ENCODE measurements around the gene SERPINA12. TPM values are rescaled to one million over a fixed set of nuclear protein-coding genes. Genes with fewer than 3 reads are reported as not detected.

SERPINA12 gene
- total RNA-seq, 1 donor: not detected

DNA sequence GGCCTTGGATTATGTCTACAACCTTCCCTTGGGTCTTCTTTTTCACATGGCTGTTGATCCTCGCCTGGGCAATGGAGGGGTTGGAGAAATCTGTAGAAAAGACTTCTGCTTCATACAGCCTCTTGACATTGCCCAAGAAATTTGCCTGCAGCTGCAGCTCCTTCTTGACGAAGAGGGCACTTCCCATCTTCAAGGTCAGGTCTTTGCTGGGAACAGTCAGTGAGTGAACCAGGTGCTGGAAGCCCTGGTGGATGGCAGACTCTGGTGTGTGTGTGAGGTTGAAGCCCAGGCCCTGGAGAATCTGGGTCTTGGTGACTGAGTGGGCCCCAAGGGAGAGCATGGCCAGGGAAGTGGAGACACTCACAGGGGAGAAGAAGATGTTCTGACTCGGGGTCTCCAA lies 40.0 kb downstream of the SERPINA12 start:
- no peak overlapping the region for H3K4me2 ChIP-seq (ENCODE audit: insufficient read depth, low read length)
- peaks cover 6% of the 10 kb centered on the region for H3K4me1 ChIP-seq (ENCODE audit: insufficient read depth, low read length)
- no peak for DNase-seq (ENCODE audit: insufficient read length, low spot score, missing footprints)
- no peaks in the 10 kb centered on the region for H3K79me2 ChIP-seq (ENCODE audit: insufficient read depth, low read length)
- peaks cover 6% of the 10 kb centered on the region for H3K9me3 ChIP-seq (ENCODE audit: low read depth, low read length)
- H3K27me3 ChIP-seq (ENCODE audit: insufficient read depth, low read length): no peaks in the 10 kb centered on the region
- no peak overlapping the region for H3K4me3 ChIP-seq (ENCODE audit: insufficient read depth, low read length)
- no peaks in the 10 kb centered on the region for H4K20me1 ChIP-seq (ENCODE audit: insufficient read depth, low read length)
- no peak overlapping the region for H3K27ac ChIP-seq (ENCODE audit: low read depth, low read length)
- no peak overlapping the region for H2AFZ ChIP-seq (ENCODE audit: low read length)
- no peaks in the 10 kb centered on the region for H3K36me3 ChIP-seq (ENCODE audit: insufficient read depth, low read length)
- TF ChIP-seq, protein P1, sequence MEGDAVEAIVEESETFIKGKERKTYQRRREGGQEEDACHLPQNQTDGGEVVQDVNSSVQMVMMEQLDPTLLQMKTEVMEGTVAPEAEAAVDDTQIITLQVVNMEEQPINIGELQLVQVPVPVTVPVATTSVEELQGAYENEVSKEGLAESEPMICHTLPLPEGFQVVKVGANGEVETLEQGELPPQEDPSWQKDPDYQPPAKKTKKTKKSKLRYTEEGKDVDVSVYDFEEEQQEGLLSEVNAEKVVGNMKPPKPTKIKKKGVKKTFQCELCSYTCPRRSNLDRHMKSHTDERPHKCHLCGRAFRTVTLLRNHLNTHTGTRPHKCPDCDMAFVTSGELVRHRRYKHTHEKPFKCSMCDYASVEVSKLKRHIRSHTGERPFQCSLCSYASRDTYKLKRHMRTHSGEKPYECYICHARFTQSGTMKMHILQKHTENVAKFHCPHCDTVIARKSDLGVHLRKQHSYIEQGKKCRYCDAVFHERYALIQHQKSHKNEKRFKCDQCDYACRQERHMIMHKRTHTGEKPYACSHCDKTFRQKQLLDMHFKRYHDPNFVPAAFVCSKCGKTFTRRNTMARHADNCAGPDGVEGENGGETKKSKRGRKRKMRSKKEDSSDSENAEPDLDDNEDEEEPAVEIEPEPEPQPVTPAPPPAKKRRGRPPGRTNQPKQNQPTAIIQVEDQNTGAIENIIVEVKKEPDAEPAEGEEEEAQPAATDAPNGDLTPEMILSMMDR (IDR thresholded peaks at IDR 0.05; ENCODE audit: extremely low read depth, low read depth, low read length): no peak

DNA sequence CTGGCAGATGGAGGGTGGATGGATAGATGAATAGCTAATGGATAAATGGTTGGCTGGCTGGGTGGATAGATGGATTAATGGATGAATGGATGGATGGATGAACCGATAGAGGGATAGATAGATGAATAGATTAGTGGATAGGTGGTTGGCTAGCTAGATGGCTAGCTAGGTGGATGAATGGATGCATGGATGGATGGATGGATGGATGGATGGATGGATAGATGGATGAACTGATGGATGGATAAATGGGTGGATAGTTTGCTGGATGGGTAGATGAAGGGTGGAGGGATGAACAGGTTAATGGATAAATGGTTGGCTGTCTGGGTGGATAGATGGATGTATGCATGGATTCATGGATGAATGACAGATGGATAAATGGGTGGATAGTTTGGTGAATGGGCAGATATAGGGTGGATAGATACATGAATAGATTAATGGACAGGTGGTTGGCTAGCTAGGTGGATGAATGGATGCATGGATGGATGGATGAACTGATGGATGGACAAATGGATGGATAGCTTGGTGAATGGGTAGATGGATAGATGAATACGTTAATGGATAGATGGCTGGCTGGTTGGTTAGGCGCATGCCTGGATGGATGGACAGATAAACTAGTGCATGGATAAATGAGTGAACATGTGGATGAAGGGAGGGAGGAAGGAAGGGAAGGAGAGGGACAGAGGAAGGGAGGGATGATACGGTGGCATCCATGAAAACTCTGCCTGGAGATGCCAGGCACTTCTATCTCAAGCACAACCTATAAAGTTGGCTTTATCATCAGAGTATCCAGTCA lies 41.3 kb downstream of the SERPINA12 start:
- H3K27ac ChIP-seq (ENCODE audit: low read depth, low read length): no peak overlapping the region
- no peak overlapping the region for H3K4me2 ChIP-seq (ENCODE audit: insufficient read depth, low read length)
- H4K20me1 ChIP-seq (ENCODE audit: insufficient read depth, low read length): no peaks in the 10 kb centered on the region
- no peak overlapping the region for H2AFZ ChIP-seq (ENCODE audit: low read length)
- H3K27me3 ChIP-seq (ENCODE audit: insufficient read depth, low read length): no peaks in the 10 kb centered on the region
- no peak overlapping the region for H3K4me3 ChIP-seq (ENCODE audit: insufficient read depth, low read length)
- H3K4me1 ChIP-seq (ENCODE audit: insufficient read depth, low read length): peaks cover 6% of the 10 kb centered on the region
- H3K9me3 ChIP-seq (ENCODE audit: low read depth, low read length): peaks cover 6% of the 10 kb centered on the region
- no peaks in the 10 kb centered on the region for H3K79me2 ChIP-seq (ENCODE audit: insufficient read depth, low read length)
- DNase-seq (ENCODE audit: insufficient read length, low spot score, missing footprints): no peak
- TF ChIP-seq, protein P1 (IDR thresholded peaks at IDR 0.05; ENCODE audit: extremely low read depth, low read depth, low read length): no peak
- no peaks in the 10 kb centered on the region for H3K36me3 ChIP-seq (ENCODE audit: insufficient read depth, low read length)

DNA sequence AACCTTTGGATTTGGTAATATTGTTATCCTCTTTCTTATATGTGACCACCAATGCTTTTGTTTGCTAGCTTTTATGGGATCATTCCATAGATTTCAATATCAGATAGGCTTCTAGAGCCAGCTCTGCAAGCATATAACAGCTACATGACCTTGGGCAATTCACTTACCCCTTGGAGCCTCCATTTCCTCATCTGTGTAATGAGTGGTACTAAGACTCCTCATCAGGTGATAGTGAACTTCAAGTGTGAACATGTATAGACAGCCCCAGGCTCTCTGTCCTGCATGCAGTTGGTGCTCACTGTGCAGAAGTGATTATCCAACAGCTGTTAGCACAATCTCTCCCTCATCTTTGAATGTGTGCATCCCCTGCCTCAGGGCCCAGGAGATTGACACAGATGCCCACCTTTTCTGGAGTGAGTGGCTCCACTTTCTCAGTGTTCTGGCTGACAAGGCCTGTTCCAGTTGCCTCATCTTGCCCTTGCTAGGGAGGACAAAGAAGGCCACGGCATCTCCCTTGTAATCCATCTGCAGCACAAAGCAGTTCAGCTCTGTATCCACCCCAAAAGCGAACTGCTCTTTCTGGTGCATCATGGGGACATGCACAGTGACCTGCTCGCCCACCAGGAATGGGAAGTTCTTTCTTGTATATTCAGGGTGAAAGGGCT lies 42.4 kb downstream of the SERPINA12 start:
- H3K9me3 ChIP-seq (ENCODE audit: low read depth, low read length): peaks cover 6% of the 10 kb centered on the region
- H3K27ac ChIP-seq (ENCODE audit: low read depth, low read length): no peak overlapping the region
- H4K20me1 ChIP-seq (ENCODE audit: insufficient read depth, low read length): no peaks in the 10 kb centered on the region
- no peak overlapping the region for H3K4me2 ChIP-seq (ENCODE audit: insufficient read depth, low read length)
- TF ChIP-seq, protein P1 (IDR thresholded peaks at IDR 0.05; ENCODE audit: extremely low read depth, low read depth, low read length): no peak
- H2AFZ ChIP-seq (ENCODE audit: low read length): no peak overlapping the region
- no peaks in the 10 kb centered on the region for H3K27me3 ChIP-seq (ENCODE audit: insufficient read depth, low read length)
- H3K4me1 ChIP-seq (ENCODE audit: insufficient read depth, low read length): peaks cover 6% of the 10 kb centered on the region
- H3K79me2 ChIP-seq (ENCODE audit: insufficient read depth, low read length): no peaks in the 10 kb centered on the region
- no peaks in the 10 kb centered on the region for H3K36me3 ChIP-seq (ENCODE audit: insufficient read depth, low read length)
- DNase-seq (ENCODE audit: insufficient read length, low spot score, missing footprints): no peak
- no peak overlapping the region for H3K4me3 ChIP-seq (ENCODE audit: insufficient read depth, low read length)

DNA sequence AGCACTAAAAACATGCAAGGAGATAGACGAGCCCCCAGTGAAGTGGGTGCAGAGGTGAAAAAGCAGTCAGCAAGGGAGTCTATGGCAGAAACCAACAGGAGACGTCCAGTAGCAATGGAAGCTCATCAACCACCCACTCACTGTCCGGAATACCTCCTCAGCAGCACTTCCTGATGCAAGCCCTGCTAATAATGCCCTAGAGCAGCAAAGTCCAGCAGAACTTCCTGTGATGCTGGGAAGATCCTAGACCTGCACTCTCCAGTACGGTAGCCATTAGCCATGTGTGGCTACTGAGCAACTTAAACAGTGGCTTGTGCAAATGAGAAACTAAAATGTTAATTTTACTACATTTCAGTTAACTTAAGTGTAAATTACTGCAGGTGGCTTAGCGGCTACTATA lies 44.2 kb downstream of the SERPINA12 start:
- H3K79me2 ChIP-seq (ENCODE audit: insufficient read depth, low read length): no peaks in the 10 kb centered on the region
- no peaks in the 10 kb centered on the region for H4K20me1 ChIP-seq (ENCODE audit: insufficient read depth, low read length)
- TF ChIP-seq, protein P1 (IDR thresholded peaks at IDR 0.05; ENCODE audit: extremely low read depth, low read depth, low read length): no peak
- no peak overlapping the region for H3K4me2 ChIP-seq (ENCODE audit: insufficient read depth, low read length)
- no peak overlapping the region for H3K4me3 ChIP-seq (ENCODE audit: insufficient read depth, low read length)
- no peaks in the 10 kb centered on the region for H3K36me3 ChIP-seq (ENCODE audit: insufficient read depth, low read length)
- no peak for DNase-seq (ENCODE audit: insufficient read length, low spot score, missing footprints)
- H3K27me3 ChIP-seq (ENCODE audit: insufficient read depth, low read length): no peaks in the 10 kb centered on the region
- peaks cover 6% of the 10 kb centered on the region for H3K9me3 ChIP-seq (ENCODE audit: low read depth, low read length)
- H3K4me1 ChIP-seq (ENCODE audit: insufficient read depth, low read length): peaks cover 6% of the 10 kb centered on the region
- H3K27ac ChIP-seq (ENCODE audit: low read depth, low read length): no peak overlapping the region
- no peak overlapping the region for H2AFZ ChIP-seq (ENCODE audit: low read length)
